Measurements from ENCODE around the gene RNPEPL1. TPM values are rescaled to one million over a fixed set of nuclear protein-coding genes. Genes with fewer than 3 reads are reported as not detected.

The RNPEPL1 gene
- polyA plus RNA-seq, 3 donors = 15.4 to 100 (median 36.4) TPM

DNA sequence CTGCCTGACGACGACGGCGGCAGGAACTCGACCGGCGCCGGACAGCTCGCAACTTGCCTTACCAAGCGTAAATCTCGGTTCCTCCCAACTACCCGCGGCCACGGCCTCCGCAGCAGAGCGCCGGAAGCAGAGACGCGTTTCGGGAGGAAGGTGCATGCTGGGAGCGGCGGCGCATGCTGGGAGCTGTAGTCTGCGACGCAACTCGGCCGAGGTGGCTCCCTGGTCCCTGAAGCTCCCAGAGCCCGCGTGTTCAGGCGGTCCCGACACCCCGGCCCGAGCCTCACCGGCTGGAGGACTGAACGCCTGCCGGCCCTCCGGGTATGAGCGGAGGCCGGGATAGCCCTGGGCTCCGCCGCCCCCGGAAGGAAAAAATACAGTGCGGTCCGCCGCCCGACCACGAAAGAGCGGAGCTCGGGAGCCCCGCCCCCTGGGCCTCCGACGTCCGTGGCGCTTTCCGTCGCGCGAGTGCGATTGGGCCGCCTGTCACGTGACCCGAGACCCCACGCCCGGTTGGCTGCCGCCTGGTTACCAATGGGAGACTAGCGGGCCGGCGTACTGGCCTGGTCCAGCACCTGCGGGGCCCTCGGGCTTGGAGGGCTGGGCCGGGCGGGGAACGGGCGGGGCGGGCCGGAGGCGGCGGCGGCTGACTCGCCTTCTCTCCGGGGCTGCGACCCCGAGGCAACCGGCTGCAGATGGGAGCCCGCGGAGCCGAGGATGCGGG is 18.1 kb downstream of the RNPEPL1 start, which contains the start of gene CAPN10:
CAPN10 (plus strand) TSS at position 537 of the 721 bp plus-strand sequence; CDS start at position 715, 178 bp downstream.
- H3K4me3 ChIP-seq (replicated peaks in 1 of 3; ENCODE audit: low read depth in 2 of 3, low read length in 3 of 3) = peak within 1 kb of the TSS; percentile 46 to 83 (median 80)
- Mint-ChIP-seq H3K4me3 (peak within 1 kb of the TSS; percentile 92 to 93), H3K27ac (peak within 1 kb of the TSS; percentile 95 to 99 (median 98)), H3K4me1 (peaks cover 59% of the 10 kb centered on the region), H3K9me3 (peaks cover 0 to 3% (median 0%) of the 10 kb centered on the region in 7 donors), H3K36me3 (peaks cover 39 to 40% of the 10 kb centered on the region in 2 donors), H3K27me3 (ENCODE audit: low read depth in 3 of 3) (peaks cover 0 to 3% (median 2%) of the 10 kb centered on the region in 3 donors)
- peaks cover 92% of the 10 kb centered on the region for H3K79me2 ChIP-seq (ENCODE audit: insufficient read depth, low read length)
- H3K9ac ChIP-seq (ENCODE audit: insufficient read depth, low read length, poor library complexity, severe bottlenecking) = peak within 1 kb of the TSS; percentile 83
- H3K27ac ChIP-seq (ENCODE audit: low read depth in 1 of 2, low read length in 2 of 2) = peak within 1 kb of the TSS; percentile 93 to 94
- peak within 1 kb of the TSS; percentile 96 for H3K4me2 ChIP-seq (replicated peaks; ENCODE audit: extremely low read depth, low read length, poor library complexity, severe bottlenecking)
- H2AFZ ChIP-seq (ENCODE audit: insufficient read depth, low read depth, low read length, poor library complexity, severe bottlenecking) = peak within 1 kb of the TSS; percentile 81
- H3K27me3 ChIP-seq (ENCODE audit: control insufficient read depth in 2 of 2, insufficient read depth in 2 of 2, low read length in 2 of 2) = no peaks in the 10 kb centered on the region
- TF ChIP-seq, protein P1, sequence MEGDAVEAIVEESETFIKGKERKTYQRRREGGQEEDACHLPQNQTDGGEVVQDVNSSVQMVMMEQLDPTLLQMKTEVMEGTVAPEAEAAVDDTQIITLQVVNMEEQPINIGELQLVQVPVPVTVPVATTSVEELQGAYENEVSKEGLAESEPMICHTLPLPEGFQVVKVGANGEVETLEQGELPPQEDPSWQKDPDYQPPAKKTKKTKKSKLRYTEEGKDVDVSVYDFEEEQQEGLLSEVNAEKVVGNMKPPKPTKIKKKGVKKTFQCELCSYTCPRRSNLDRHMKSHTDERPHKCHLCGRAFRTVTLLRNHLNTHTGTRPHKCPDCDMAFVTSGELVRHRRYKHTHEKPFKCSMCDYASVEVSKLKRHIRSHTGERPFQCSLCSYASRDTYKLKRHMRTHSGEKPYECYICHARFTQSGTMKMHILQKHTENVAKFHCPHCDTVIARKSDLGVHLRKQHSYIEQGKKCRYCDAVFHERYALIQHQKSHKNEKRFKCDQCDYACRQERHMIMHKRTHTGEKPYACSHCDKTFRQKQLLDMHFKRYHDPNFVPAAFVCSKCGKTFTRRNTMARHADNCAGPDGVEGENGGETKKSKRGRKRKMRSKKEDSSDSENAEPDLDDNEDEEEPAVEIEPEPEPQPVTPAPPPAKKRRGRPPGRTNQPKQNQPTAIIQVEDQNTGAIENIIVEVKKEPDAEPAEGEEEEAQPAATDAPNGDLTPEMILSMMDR (IDR thresholded peaks at IDR 0.05) = no peak
- H3K36me3 ChIP-seq (replicated peaks in 1 of 2; ENCODE audit: control insufficient read depth in 1 of 2, insufficient read depth in 2 of 2, low read length in 2 of 2) = peaks cover 15 to 30% of the 10 kb centered on the region in 2 donors
- no peaks in the 10 kb centered on the region for H3K9me3 ChIP-seq (replicated peaks in 1 of 2; ENCODE audit: control insufficient read depth in 1 of 2, insufficient read depth in 1 of 2, low read length in 2 of 2)
- peaks cover 40% of the 10 kb centered on the region for H4K20me1 ChIP-seq (ENCODE audit: insufficient read depth, low read length)
- peaks cover 35 to 45% of the 10 kb centered on the region in 2 donors for H3K4me1 ChIP-seq (ENCODE audit: control insufficient read depth in 1 of 2, insufficient read depth in 2 of 2, low read length in 2 of 2)
- intact Hi-C loops (cut with micrococcal nuclease) = loop anchor here (2.0 to 10.0 kb wide), 5 partner anchors 20 to 562 kb away; partner anchors contain the start of gene NDUFA10 (in 1 of the 2)
- WGBS (ENCODE audit: insufficient coverage) = under 1% methylated on average over 88 of the region's 88 CpGs
- DNase-seq = peak; percentile 94 to 97 (median 94)

- Histone ChIP-seq H4K20me1 (ENCODE audit: insufficient read depth, low read length) (peaks cover 46% of the 10 kb centered on the region), H3K4me3 (replicated peaks in 1 of 3; ENCODE audit: low read depth in 2 of 3, low read length in 3 of 3) (peak overlapping the region; percentile 46 to 80 (median 64)), H3K36me3 (replicated peaks in 1 of 2; ENCODE audit: control insufficient read depth in 1 of 2, insufficient read depth in 2 of 2, low read length in 2 of 2) (peaks cover 23 to 38% of the 10 kb centered on the region in 2 donors), H3K4me2 (replicated peaks; ENCODE audit: extremely low read depth, low read length, poor library complexity, severe bottlenecking) (peak overlapping the region; percentile 96), H3K27ac (ENCODE audit: low read depth in 1 of 2, low read length in 2 of 2) (peak overlapping the region; percentile 24 to 93), H3K79me2 (ENCODE audit: insufficient read depth, low read length) (peaks cover 87% of the 10 kb centered on the region), H2AFZ (ENCODE audit: insufficient read depth, low read depth, low read length, poor library complexity, severe bottlenecking) (peak overlapping the region; percentile 81), H3K9ac (ENCODE audit: insufficient read depth, low read length, poor library complexity, severe bottlenecking) (peak overlapping the region; percentile 83), H3K9me3 (replicated peaks in 1 of 2; ENCODE audit: control insufficient read depth in 1 of 2, insufficient read depth in 1 of 2, low read length in 2 of 2) (no peaks in the 10 kb centered on the region), H3K4me1 (ENCODE audit: control insufficient read depth in 1 of 2, insufficient read depth in 2 of 2, low read length in 2 of 2) (peaks cover 35 to 45% of the 10 kb centered on the region in 2 donors), H3K27me3 (ENCODE audit: control insufficient read depth in 2 of 2, insufficient read depth in 2 of 2, low read length in 2 of 2) (no peaks in the 10 kb centered on the region)
- intact Hi-C loops (cut with micrococcal nuclease) = loop anchor here (2.0 to 10.0 kb wide), 5 partner anchors 20 to 562 kb away; partner anchors contain the start of gene NDUFA10 (in 1 of the 2)
- peak overlapping the region; percentile 89 to 91 for H3K4me3 Mint-ChIP-seq
- peak overlapping the region in 6 of 7 donors; percentile 40 to 88 (median 77) for H3K27ac Mint-ChIP-seq
- peaks cover 0 to 3% (median 2%) of the 10 kb centered on the region in 3 donors for H3K27me3 Mint-ChIP-seq (ENCODE audit: low read depth in 3 of 3)
- H3K4me1 Mint-ChIP-seq = peaks cover 54% of the 10 kb centered on the region
- DNase-seq = no peak
- H3K36me3 Mint-ChIP-seq = peaks cover 41 to 44% of the 10 kb centered on the region in 2 donors
- WGBS (ENCODE audit: insufficient coverage) = 4% methylated on average over 62 of the region's 62 CpGs
- TF ChIP-seq, protein P1 (IDR thresholded peaks at IDR 0.05) = no peak
- peaks cover 0 to 3% (median 0%) of the 10 kb centered on the region in 7 donors for H3K9me3 Mint-ChIP-seq
These were observed 18.9 kb downstream of the RNPEPL1 start for GRCh38 chr2:240586919-240587800.

Data from CD14-positive monocyte (primary cell).